ENCODE results near the gene KCNG3.

GRCh38 chr2:42493468-42494354, at the start of gene KCNG3:
- TF ChIP-seq CTCF (conservative IDR thresholded peaks at IDR 0.05), result no peak
- TF ChIP-seq ZFX (IDR thresholded peaks at IDR 0.05), result no peak
